Measurements from ENCODE around the gene CCL7. TPM values are rescaled to one million over a fixed set of nuclear protein-coding genes. Genes with fewer than 3 reads are reported as not detected.
A peak's percentile ranks its signal among the peaks of the same experiment; 100 is the strongest.

CCL7 gene
- total RNA-seq, 2 experiments from 2014 or later, result not detected

GRCh38 chr17:34313164-34313563 lies 43.1 kb downstream of the CCL7 start:
- H3K27me3 ChIP-seq (ENCODE audit: control insufficient read depth in 1 of 2, insufficient read depth in 2 of 2, low read length in 2 of 2), result peaks cover 5 to 7% of the 10 kb centered on the region in 2 experiments
- intact Hi-C loops (cut with DNase I, micrococcal nuclease), result no loop called here
- Mint-ChIP-seq H3K27me3 (peaks cover 35% of the 10 kb centered on the region), H3K9me3 (no peaks in the 10 kb centered on the region), H3K27ac (no peak overlapping the region), H3K36me3 (ENCODE audit: low read depth) (no peaks in the 10 kb centered on the region), H3K4me3 (no peak overlapping the region), H3K4me1 (ENCODE audit: low read depth) (no peaks in the 10 kb centered on the region)
- no peak for TF ChIP-seq CTCF (IDR thresholded peaks at IDR 0.05)
- no peaks in the 10 kb centered on the region for H3K9me3 ChIP-seq (ENCODE audit: control insufficient read depth in 1 of 2, insufficient read depth in 1 of 2, low read length in 2 of 2)
- ChIA-PET CTCF (no interaction called here), POLR2A (no interaction called here)
- no peak for ATAC-seq (ENCODE audit: poor library complexity)
- no peaks in the 10 kb centered on the region for H3K36me3 ChIP-seq (ENCODE audit: insufficient read depth, low read length)
- no peak for DNase-seq
- H3K4me1 ChIP-seq (ENCODE audit: insufficient read depth, low read length), result no peaks in the 10 kb centered on the region
- no peak overlapping the region for H3K27ac ChIP-seq (ENCODE audit: low read depth in 1 of 2, low read length in 2 of 2)
- H3K4me3 ChIP-seq (ENCODE audit: low read length), result no peak overlapping the region

GRCh38 chr17:34314279-34314678 lies 44.3 kb downstream of the CCL7 start:
- intact Hi-C loops (cut with DNase I, micrococcal nuclease), result no loop called here
- no peak for ATAC-seq (ENCODE audit: poor library complexity)
- CTCF ChIA-PET, result no interaction called here

GRCh38 chr17:34318474-34318873 lies 48.5 kb downstream of the CCL7 start:
- DNase-seq (peak in 2 of 14 experiments; percentile 13 to 20), ATAC-seq (ENCODE audit: poor library complexity) (no peak)
- H3K27me3 Mint-ChIP-seq, result peaks cover 23% of the 10 kb centered on the region
- CTCF ChIA-PET, result no interaction called here
- POLR2A ChIA-PET, result no interaction called here
- H3K36me3 Mint-ChIP-seq (ENCODE audit: low read depth), result no peaks in the 10 kb centered on the region
- intact Hi-C loops (cut with DNase I, micrococcal nuclease), result no loop called here
- no peak overlapping the region for H3K27ac Mint-ChIP-seq
- Histone ChIP-seq H3K27ac (ENCODE audit: low read depth in 1 of 2, low read length in 2 of 2) (no peak overlapping the region), H3K4me3 (ENCODE audit: low read length) (no peak overlapping the region), H3K36me3 (ENCODE audit: insufficient read depth, low read length) (no peaks in the 10 kb centered on the region), H3K4me1 (ENCODE audit: insufficient read depth, low read length) (no peaks in the 10 kb centered on the region), H3K27me3 (ENCODE audit: control insufficient read depth in 1 of 2, insufficient read depth in 2 of 2, low read length in 2 of 2) (peaks cover 0 to 7% of the 10 kb centered on the region in 2 experiments), H3K9me3 (ENCODE audit: control insufficient read depth in 1 of 2, insufficient read depth in 1 of 2, low read length in 2 of 2) (no peaks in the 10 kb centered on the region)
- H3K4me3 Mint-ChIP-seq, result no peak overlapping the region
- H3K9me3 Mint-ChIP-seq, result no peaks in the 10 kb centered on the region
- no peak for TF ChIP-seq CTCF (IDR thresholded peaks at IDR 0.05)
- H3K4me1 Mint-ChIP-seq (ENCODE audit: low read depth), result no peaks in the 10 kb centered on the region

More at GRCh38 chr17:34314279-34314678, 44.3 kb downstream of the CCL7 start:
- no peak for DNase-seq
- H3K27me3 ChIP-seq (ENCODE audit: control insufficient read depth in 1 of 2, insufficient read depth in 2 of 2, low read length in 2 of 2), result peaks cover 5 to 7% of the 10 kb centered on the region in 2 experiments
- no peak overlapping the region for H3K27ac ChIP-seq (ENCODE audit: low read depth in 1 of 2, low read length in 2 of 2)
- Mint-ChIP-seq H3K36me3 (ENCODE audit: low read depth) (no peaks in the 10 kb centered on the region), H3K9me3 (no peaks in the 10 kb centered on the region), H3K27ac (no peak overlapping the region), H3K27me3 (peaks cover 35% of the 10 kb centered on the region), H3K4me3 (no peak overlapping the region), H3K4me1 (ENCODE audit: low read depth) (no peaks in the 10 kb centered on the region)
- H3K36me3 ChIP-seq (ENCODE audit: insufficient read depth, low read length), result no peaks in the 10 kb centered on the region
- no peak for TF ChIP-seq CTCF (IDR thresholded peaks at IDR 0.05)
- H3K9me3 ChIP-seq (ENCODE audit: control insufficient read depth in 1 of 2, insufficient read depth in 1 of 2, low read length in 2 of 2), result no peaks in the 10 kb centered on the region
- POLR2A ChIA-PET, result no interaction called here
- no peaks in the 10 kb centered on the region for H3K4me1 ChIP-seq (ENCODE audit: insufficient read depth, low read length)
- H3K4me3 ChIP-seq (ENCODE audit: low read length), result no peak overlapping the region

Measured in CD4-positive, alpha-beta T cell (primary cell).